Endodermal cell (in vitro differentiated cells): ENCODE data around the gene CGREF1. TPM values are rescaled to one million over a fixed set of nuclear protein-coding genes. Genes with fewer than 3 reads are reported as not detected.
A peak's percentile ranks its signal among the peaks of the same experiment; 100 is the strongest.

Experiments
- DNase-seq: peaks from one replicate; pipeline ENCODE4 v3.0.0-alpha.2; 2017
- H3K27ac ChIP-seq: 2 replicates; pipeline ENCODE4 v1.5.1; 2013; ENCODE audit warnings: mild to moderate bottlenecking, low read depth, low read length, moderate library complexity
- H3K27me3 ChIP-seq: 2 replicates; pipeline ENCODE4 v1.6.1; 2013; ENCODE audit warnings: mild to moderate bottlenecking, low read length, moderate library complexity; ENCODE audit not compliant: insufficient read depth, control insufficient read depth, poor library complexity, severe bottlenecking
- H3K36me3 ChIP-seq: 2 replicates; pipeline ENCODE4 v1.7.0; 2013; ENCODE audit warnings: mild to moderate bottlenecking, low read length, moderate library complexity; ENCODE audit not compliant: control insufficient read depth, insufficient read depth
- H3K4me1 ChIP-seq: one replicate; pipeline ENCODE4 v1.7.0; 2013; ENCODE audit warnings: low read length; ENCODE audit not compliant: control insufficient read depth, insufficient read depth
- H3K4me3 ChIP-seq: 2 replicates; pipeline ENCODE4 v1.5.1; 2013; ENCODE audit warnings: mild to moderate bottlenecking, low read length, moderate library complexity
- H3K9ac ChIP-seq: 2 replicates; pipeline ENCODE4 v1.6.1; 2013; ENCODE audit warnings: mild to moderate bottlenecking, low read length, moderate library complexity; ENCODE audit not compliant: poor library complexity, severe bottlenecking; ENCODE audit errors: extremely low read depth
- H3K9me3 ChIP-seq: 2 replicates; pipeline ENCODE4 v1.6.1; 2013; ENCODE audit warnings: mild to moderate bottlenecking, low read length, moderate library complexity; ENCODE audit not compliant: control insufficient read depth
- H3K27ac Mint-ChIP-seq: 2 replicates; pipeline ENCODE4 v1.8.0; 2020; ENCODE audit warnings: mixed read lengths
- H3K27me3 Mint-ChIP-seq: 2 replicates; pipeline ENCODE4 v1.8.0; 2021; ENCODE audit warnings: mild to moderate bottlenecking, mixed read lengths; ENCODE audit not compliant: insufficient read depth
- H3K36me3 Mint-ChIP-seq: 2 replicates; pipeline ENCODE4 v1.8.0; 2020; ENCODE audit warnings: low read depth, mixed read lengths
- H3K4me1 Mint-ChIP-seq: 2 replicates; pipeline ENCODE4 v1.8.0; 2020; ENCODE audit warnings: mixed read lengths
- H3K4me3 Mint-ChIP-seq: 2 replicates; pipeline ENCODE4 v1.8.0; 2020; ENCODE audit warnings: mild to moderate bottlenecking, moderate library complexity, mixed read lengths
- H3K9me3 Mint-ChIP-seq: 2 replicates; pipeline ENCODE4 v1.8.0; 2020; ENCODE audit warnings: mild to moderate bottlenecking, mixed read lengths
- CTCF ChIP-seq: fragments of 200-600 bp; sonication (generic); conservative IDR thresholded peaks from 2 replicates; pipeline ENCODE4 v1.5.0; 2021; ENCODE audit warnings: antibody characterized with exemption, mild to moderate bottlenecking
- WGBS, 2 experiments: methylation state at CpG; one replicate each; pipeline versions ENCODE4 v1.1.5 to v1.1.7; 2013; ENCODE audit warnings: missing lambda C conversion rate in 2 of 2, mixed read lengths in 1 of 2; ENCODE audit not compliant: insufficient coverage in 1 of 2, insufficient read length in 1 of 2; 5-methylcytosine and 5-hydroxymethylcytosine counted together
- total RNA-seq, 2 donors: library from RNA; stranded (reverse); fragmentation: NEBNext Ultra II Directional in 1 of 2; extraction: Animal tissue kit (Norgen Biotek cat#: 25700) in 1 of 2; gene quantifications; 2 replicates in 1 of 2; 3 replicates in 1 of 2; pipeline ENCODE4 v1.2.1, GENCODE V29; 2021

Gene CGREF1
- total RNA-seq, 2 donors from 2014 or later: 0.20 to 0.33 TPM

GRCh38 chr2:27057184-27057583 lies 61.7 kb downstream of the CGREF1 start:
- WGBS, 2 experiments: 88 to 92% methylated on average over 4 to 6 of the region's 6 CpGs
- H3K36me3 ChIP-seq: peaks cover 51% of the 10 kb centered on the region
- no peaks in the 10 kb centered on the region for H3K9me3 ChIP-seq
- Mint-ChIP-seq H3K36me3 (peaks cover 53% of the 10 kb centered on the region), H3K4me1 (peaks cover 16% of the 10 kb centered on the region), H3K27ac (no peak overlapping the region), H3K27me3 (no peaks in the 10 kb centered on the region), H3K4me3 (no peak overlapping the region), H3K9me3 (no peaks in the 10 kb centered on the region)
- no peaks in the 10 kb centered on the region for H3K27me3 ChIP-seq
- H3K27ac ChIP-seq: no peak overlapping the region
- no peak for TF ChIP-seq CTCF
- H3K4me3 ChIP-seq: no peak overlapping the region
- no peak overlapping the region for H3K9ac ChIP-seq
- DNase-seq: no peak
- H3K4me1 ChIP-seq: peaks cover 14% of the 10 kb centered on the region

- Mint-ChIP-seq H3K4me3 (no peak overlapping the region), H3K9me3 (peaks cover 2% of the 10 kb centered on the region), H3K27me3 (no peaks in the 10 kb centered on the region), H3K4me1 (peaks cover 18% of the 10 kb centered on the region), H3K36me3 (peaks cover 47% of the 10 kb centered on the region), H3K27ac (no peak overlapping the region)
- Histone ChIP-seq H3K27me3 (no peaks in the 10 kb centered on the region), H3K36me3 (peaks cover 42% of the 10 kb centered on the region), H3K9ac (no peak overlapping the region), H3K27ac (no peak overlapping the region), H3K4me1 (peaks cover 14% of the 10 kb centered on the region), H3K4me3 (no peak overlapping the region), H3K9me3 (no peaks in the 10 kb centered on the region)
- no peak for TF ChIP-seq CTCF
- no peak for DNase-seq
- WGBS, 2 experiments: 97 to 100% methylated on average over 6 to 11 of the region's 11 CpGs
Observed at GRCh38 chr2:27054721-27055120, 64.2 kb downstream of the CGREF1 start.

GRCh38 chr2:27053776-27054175 lies 65.2 kb downstream of the CGREF1 start:
- H3K36me3 ChIP-seq: peaks cover 42% of the 10 kb centered on the region
- no peak overlapping the region for H3K4me3 Mint-ChIP-seq
- H3K9ac ChIP-seq: no peak overlapping the region
- peaks cover 42% of the 10 kb centered on the region for H3K36me3 Mint-ChIP-seq
- H3K4me3 ChIP-seq: no peak overlapping the region
- no peak for TF ChIP-seq CTCF
- H3K9me3 ChIP-seq: no peaks in the 10 kb centered on the region
- H3K27ac ChIP-seq: no peak overlapping the region
- peak overlapping the region; percentile 48 for H3K27ac Mint-ChIP-seq
- peaks cover 14% of the 10 kb centered on the region for H3K4me1 ChIP-seq
- no peak for DNase-seq
- peaks cover 24% of the 10 kb centered on the region for H3K4me1 Mint-ChIP-seq
- WGBS, 2 experiments: 79 to 100% methylated on average over 2 to 8 of the region's 8 CpGs
- H3K9me3 Mint-ChIP-seq: peaks cover 2% of the 10 kb centered on the region
- H3K27me3 ChIP-seq: no peaks in the 10 kb centered on the region
- no peaks in the 10 kb centered on the region for H3K27me3 Mint-ChIP-seq
